Liver (tissue), 9 donors: ENCODE measurements around the gene RPS6KA5. TPM values are rescaled to one million over a fixed set of nuclear protein-coding genes. Genes with fewer than 3 reads are reported as not detected.

Source experiments
- DNase-seq: peaks from one replicate; pipeline ENCODE4 v3.0.0-alpha.2; 2017; ENCODE audit warnings: low spot score
- H3K27ac ChIP-seq, 2 donors: one replicate each; pipeline ENCODE4 v1.7.0; 2013; ENCODE audit warnings: inconsistent platforms in 2 of 2, low read length in 2 of 2, control low read depth in 1 of 2, low read depth in 1 of 2, mild to moderate bottlenecking in 1 of 2
- H3K27me3 ChIP-seq, 4 donors: one replicate each; pipeline versions ENCODE4 v1.6.1 to v1.7.0; 2013; ENCODE audit warnings: low read length in 3 of 4, inconsistent platforms in 1 of 4, mild to moderate bottlenecking in 1 of 4, moderate library complexity in 1 of 4; ENCODE audit not compliant: control insufficient read depth in 4 of 4, insufficient read depth in 4 of 4
- H3K36me3 ChIP-seq, 4 donors: one replicate each; pipeline versions ENCODE4 v1.6.1 to v1.7.0; 2013; ENCODE audit warnings: low read length in 3 of 4, mild to moderate bottlenecking in 3 of 4, low read depth in 1 of 4, moderate library complexity in 1 of 4; ENCODE audit not compliant: control insufficient read depth in 4 of 4, insufficient read depth in 3 of 4
- H3K4me1 ChIP-seq, 4 donors: one replicate each; pipeline versions ENCODE4 v1.6.1 to v1.7.0; 2013; ENCODE audit warnings: low read length in 3 of 4, mild to moderate bottlenecking in 3 of 4, moderate library complexity in 1 of 4; ENCODE audit not compliant: control insufficient read depth in 4 of 4, insufficient read depth in 4 of 4
- H3K4me3 ChIP-seq, 3 donors: one replicate each; pipeline versions ENCODE4 v1.6.1 to v1.7.0; 2013; ENCODE audit warnings: low read length in 3 of 3, control low read depth in 1 of 3, low read depth in 1 of 3, mild to moderate bottlenecking in 1 of 3
- H3K9ac ChIP-seq, 2 donors: one replicate each; pipeline ENCODE4 v1.7.0; 2013; ENCODE audit warnings: low read length in 2 of 2, mild to moderate bottlenecking in 2 of 2, moderate library complexity in 2 of 2, control low read depth in 1 of 2, low read depth in 1 of 2
- H3K9me3 ChIP-seq, 4 donors: one replicate each; pipeline versions ENCODE4 v1.6.1 to v1.7.0; 2013; ENCODE audit warnings: low read length in 3 of 4; ENCODE audit not compliant: control insufficient read depth in 4 of 4
- ATF3 ChIP-seq: IDR thresholded peaks from 2 replicates; pipeline ENCODE4 v1.6.1; 2016; ENCODE audit warnings: antibody characterized with exemption
- EGR1 ChIP-seq, 2 donors: IDR thresholded peaks; 2 replicates each; pipeline ENCODE4 v1.6.1; 2016 to 2018; ENCODE audit warnings: antibody characterized with exemption in 2 of 2, low read depth in 2 of 2
- FOXA1 ChIP-seq: IDR thresholded peaks from 2 replicates; pipeline ENCODE4 v1.6.1; 2016; ENCODE audit warnings: antibody characterized with exemption
- FOXA2 ChIP-seq: IDR thresholded peaks from 2 replicates; pipeline ENCODE4 v1.6.1; 2016; ENCODE audit warnings: antibody characterized with exemption
- GABPA ChIP-seq, 2 donors: IDR thresholded peaks in 1 of 2; conservative IDR thresholded peaks in 1 of 2; 2 replicates each; pipeline ENCODE4 v1.6.1; 2016; ENCODE audit warnings: antibody characterized with exemption in 2 of 2, mild to moderate bottlenecking in 1 of 2, moderate library complexity in 1 of 2
- HNF4A ChIP-seq, 2 donors: conservative IDR thresholded peaks; 2 replicates each; pipeline ENCODE4 v1.6.1; 2016; ENCODE audit warnings: antibody characterized with exemption in 2 of 2, mild to moderate bottlenecking in 2 of 2
- HNF4G ChIP-seq: IDR thresholded peaks from 2 replicates; pipeline ENCODE4 v1.6.1; 2016; ENCODE audit warnings: antibody characterized with exemption
- JUND ChIP-seq, 2 donors: IDR thresholded peaks; 2 replicates each; pipeline ENCODE4 v1.6.1; 2016; ENCODE audit warnings: antibody characterized with exemption in 2 of 2
- NR2F2 ChIP-seq: IDR thresholded peaks from 2 replicates; pipeline ENCODE4 v1.6.1; 2016; ENCODE audit warnings: antibody characterized with exemption
- REST ChIP-seq: IDR thresholded peaks from 2 replicates; pipeline ENCODE4 v1.6.1; 2016; ENCODE audit warnings: antibody characterized with exemption, mild to moderate bottlenecking
- RXRA ChIP-seq, 2 donors: IDR thresholded peaks; 2 replicates each; pipeline ENCODE4 v1.6.1; 2017 to 2018; ENCODE audit warnings: antibody characterized with exemption in 2 of 2, mild to moderate bottlenecking in 1 of 2
- SP1 ChIP-seq: IDR thresholded peaks from 2 replicates; pipeline ENCODE4 v1.6.1; 2018; ENCODE audit warnings: antibody characterized with exemption, mild to moderate bottlenecking
- TAF1 ChIP-seq: conservative IDR thresholded peaks from 2 replicates; pipeline ENCODE4 v1.6.1; 2016; ENCODE audit warnings: antibody characterized with exemption, mild to moderate bottlenecking
- YY1 ChIP-seq: IDR thresholded peaks from 2 replicates; pipeline ENCODE4 v1.6.1; 2016; ENCODE audit warnings: antibody characterized with exemption, mild to moderate bottlenecking
- WGBS: extraction: QIAGEN DNeasy Blood & Tissue Kit; methylation state at CpG from one replicate; pipeline ENCODE4 v1.1.7; 2013; 5-methylcytosine and 5-hydroxymethylcytosine counted together
- polyA plus RNA-seq, 2 donors: library from polyadenylated mRNA; stranded (reverse) in 1 of 2; unstranded in 1 of 2; fragments of 200-250 nt in 1 of 2; fragments of >200 nt in 1 of 2; fragmentation: Nextera tagmentation in 1 of 2; extraction: Ambion mirVana in 1 of 2; gene quantifications; one replicate each; pipeline versions ENCODE4 v1.2.1 to v1.2.3, GENCODE V29; 2013 to 2015
- total RNA-seq, 2 donors: library from RNA; depleted of rRNA; stranded (reverse); fragments of >200 nt; gene quantifications; one replicate each; pipeline ENCODE4 v1.2.3, GENCODE V29; 2014
- TF ChIP-seq, protein P1 (sequence below): IDR thresholded peaks from 2 replicates; pipeline ENCODE4 v1.6.1; 2016; ENCODE audit warnings: antibody characterized with exemption
- TF ChIP-seq, protein P2 (sequence below): IDR thresholded peaks from 2 replicates; pipeline ENCODE4 v1.6.1; 2016; ENCODE audit warnings: antibody characterized with exemption
- donor health status: healthy.
- donor health status: healthy.
- donor health status: healthy.
- donor health status: healthy.
- donor health status: healthy.

Gene RPS6KA5
- total and polyA plus RNA-seq, 4 donors, result 0.52 to 2.3 (median 1.3) TPM

- no peak for DNase-seq
- no peak overlapping the region for H3K4me3 ChIP-seq
- H3K36me3 ChIP-seq, result peaks cover 0 to 1% (median 0%) of the 10 kb centered on the region in 4 donors
- TF ChIP-seq RXRA (IDR thresholded peaks at IDR 0.05) (no peak), ATF3 (no peak), FOXA1 (no peak), JUND (IDR thresholded peaks at IDR 0.05) (no peak), YY1 (no peak), HNF4A (conservative IDR thresholded peaks at IDR 0.05) (no peak), FOXA2 (no peak), HNF4G (no peak), GABPA (IDR thresholded peaks at IDR 0.05 in 1 of 2, conservative IDR thresholded peaks at IDR 0.05 in 1 of 2) (no peak), REST (no peak), NR2F2 (no peak), EGR1 (IDR thresholded peaks at IDR 0.05; ENCODE audit: low read depth in 2 of 2) (no peak), TAF1 (no peak), SP1 (no peak)
- TF ChIP-seq, protein P1, sequence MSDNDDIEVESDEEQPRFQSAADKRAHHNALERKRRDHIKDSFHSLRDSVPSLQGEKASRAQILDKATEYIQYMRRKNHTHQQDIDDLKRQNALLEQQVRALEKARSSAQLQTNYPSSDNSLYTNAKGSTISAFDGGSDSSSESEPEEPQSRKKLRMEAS, result no peak
- TF ChIP-seq, protein P2, sequence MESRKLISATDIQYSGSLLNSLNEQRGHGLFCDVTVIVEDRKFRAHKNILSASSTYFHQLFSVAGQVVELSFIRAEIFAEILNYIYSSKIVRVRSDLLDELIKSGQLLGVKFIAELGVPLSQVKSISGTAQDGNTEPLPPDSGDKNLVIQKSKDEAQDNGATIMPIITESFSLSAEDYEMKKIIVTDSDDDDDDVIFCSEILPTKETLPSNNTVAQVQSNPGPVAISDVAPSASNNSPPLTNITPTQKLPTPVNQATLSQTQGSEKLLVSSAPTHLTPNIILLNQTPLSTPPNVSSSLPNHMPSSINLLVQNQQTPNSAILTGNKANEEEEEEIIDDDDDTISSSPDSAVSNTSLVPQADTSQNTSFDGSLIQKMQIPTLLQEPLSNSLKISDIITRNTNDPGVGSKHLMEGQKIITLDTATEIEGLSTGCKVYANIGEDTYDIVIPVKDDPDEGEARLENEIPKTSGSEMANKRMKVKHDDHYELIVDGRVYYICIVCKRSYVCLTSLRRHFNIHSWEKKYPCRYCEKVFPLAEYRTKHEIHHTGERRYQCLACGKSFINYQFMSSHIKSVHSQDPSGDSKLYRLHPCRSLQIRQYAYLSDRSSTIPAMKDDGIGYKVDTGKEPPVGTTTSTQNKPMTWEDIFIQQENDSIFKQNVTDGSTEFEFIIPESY, result no peak
- peaks cover 2 to 7% (median 2%) of the 10 kb centered on the region in 4 donors for H3K4me1 ChIP-seq
- no peak overlapping the region for H3K27ac ChIP-seq
- H3K27me3 ChIP-seq, result no peaks in the 10 kb centered on the region
- H3K9ac ChIP-seq, result no peak overlapping the region
- H3K9me3 ChIP-seq, result no peaks in the 10 kb centered on the region
- 98% methylated on average over 3 of the region's 3 CpGs for WGBS
Measured at GRCh38 chr14:91056361-91056760, 4.1 kb downstream of the RPS6KA5 start.

GRCh38 chr14:91055016-91055415 is 5.4 kb downstream of the RPS6KA5 start:
- Histone ChIP-seq H3K9me3 (no peaks in the 10 kb centered on the region), H3K27ac (no peak overlapping the region), H3K27me3 (no peaks in the 10 kb centered on the region), H3K4me3 (no peak overlapping the region), H3K4me1 (peaks cover 0 to 3% (median under 1%) of the 10 kb centered on the region in 4 donors), H3K36me3 (no peaks in the 10 kb centered on the region), H3K9ac (no peak overlapping the region)
- no peak for DNase-seq
- TF ChIP-seq NR2F2 (no peak), TAF1 (no peak), FOXA2 (no peak)
